ENCODE measurements around the gene MOB1A. TPM values are rescaled to one million over a fixed set of nuclear protein-coding genes. Genes with fewer than 3 reads are reported as not detected.

MOB1A gene
- total and polyA plus RNA-seq, 2 donors, result 68.4 to 104 TPM

DNA sequence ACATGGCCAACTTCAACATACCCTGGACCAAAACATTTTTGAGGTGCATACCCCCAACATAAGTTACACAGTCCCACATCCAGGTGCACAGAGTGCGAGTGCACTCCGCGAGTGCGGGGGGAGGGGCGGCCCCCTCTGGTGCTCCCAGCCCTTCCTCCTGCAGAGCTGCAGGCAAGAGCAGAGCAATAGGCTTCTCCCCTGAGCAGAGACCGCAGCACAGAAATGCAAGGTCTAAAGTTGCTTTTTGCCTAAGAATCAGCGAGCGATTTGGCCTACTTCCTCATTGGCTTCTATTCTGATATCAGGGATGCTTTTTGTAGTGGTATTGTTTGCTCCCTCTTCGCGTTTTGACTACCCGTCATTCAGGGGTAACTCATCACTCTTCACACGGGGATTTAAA lies 71.6 kb downstream of the MOB1A start:
- H3K4me3 ChIP-seq (ENCODE audit: low read length in 2 of 2), result no peak overlapping the region
- peak in 2 of 9 donors; percentile 7 to 20 for DNase-seq (ENCODE audit: low read depth in 6 of 9, low spot score in 9 of 9)
- WGBS, result 88% methylated on average over 12 of the region's 12 CpGs
- H3K36me3 ChIP-seq (ENCODE audit: control insufficient read depth in 2 of 2, insufficient read depth in 2 of 2, low read length in 1 of 2), result peaks cover 11 to 16% of the 10 kb centered on the region in 2 donors
- peaks cover 0 to 10% of the 10 kb centered on the region in 2 donors for H3K4me1 ChIP-seq (ENCODE audit: control insufficient read depth in 2 of 2, insufficient read depth in 2 of 2, low read length in 2 of 2)
- H3K27me3 ChIP-seq (ENCODE audit: control insufficient read depth in 2 of 2, insufficient read depth in 1 of 2, low read length in 1 of 2), result no peaks in the 10 kb centered on the region
- no peak overlapping the region for H3K27ac ChIP-seq (ENCODE audit: low read depth in 1 of 2, low read length in 1 of 2)
- H3K9me3 ChIP-seq (ENCODE audit: control insufficient read depth in 2 of 2, insufficient read depth in 1 of 2, low read length in 1 of 2), result no peaks in the 10 kb centered on the region

DNA sequence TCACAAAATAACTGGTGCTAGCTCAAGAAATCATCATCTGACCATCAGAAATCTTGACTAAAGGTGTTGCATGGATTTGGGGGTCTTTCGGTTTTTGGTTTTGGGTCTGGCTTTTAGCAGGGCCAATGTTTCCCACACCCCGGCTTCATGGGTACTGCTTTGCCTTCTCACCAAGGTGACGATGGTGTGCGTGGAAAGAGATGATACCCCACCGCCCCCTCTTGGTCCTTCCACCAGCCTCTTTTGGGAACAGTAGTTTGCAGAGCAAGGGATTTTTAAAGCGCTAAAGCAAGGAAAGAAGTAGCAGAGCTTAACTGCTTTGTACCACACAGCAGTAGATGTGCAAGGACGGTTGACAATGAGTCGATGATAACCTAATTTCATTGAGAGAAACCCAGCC lies 73.3 kb downstream of the MOB1A start:
- peaks cover 28 to 32% of the 10 kb centered on the region in 2 donors for H3K36me3 ChIP-seq (ENCODE audit: control insufficient read depth in 2 of 2, insufficient read depth in 2 of 2, low read length in 1 of 2)
- 96% methylated on average over 8 of the region's 8 CpGs for WGBS
- H3K27ac ChIP-seq (ENCODE audit: low read depth in 1 of 2, low read length in 1 of 2), result no peak overlapping the region

DNA sequence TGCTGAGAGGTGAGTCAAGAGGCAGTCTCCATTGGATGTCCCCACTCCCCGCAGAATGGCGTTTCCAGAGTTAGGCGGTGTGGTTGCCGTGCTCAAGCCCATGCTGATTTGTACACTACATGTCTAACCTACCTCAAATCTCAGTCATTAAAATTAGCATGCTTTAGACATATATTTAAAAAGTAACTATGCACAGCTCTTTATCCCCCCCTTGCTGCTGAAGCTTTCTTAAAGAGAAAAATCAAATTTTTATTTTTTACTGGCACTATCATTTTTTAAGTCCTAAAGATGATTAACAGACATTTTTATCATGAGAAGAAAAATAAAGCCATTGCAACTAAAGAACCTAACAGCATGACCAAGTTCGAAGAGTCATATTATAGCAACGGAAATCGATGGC lies 73.8 kb downstream of the MOB1A start:
- Histone ChIP-seq H3K27me3 (ENCODE audit: control insufficient read depth in 2 of 2, insufficient read depth in 1 of 2, low read length in 1 of 2) (no peaks in the 10 kb centered on the region), H3K36me3 (ENCODE audit: control insufficient read depth in 2 of 2, insufficient read depth in 2 of 2, low read length in 1 of 2) (peaks cover 33 to 38% of the 10 kb centered on the region in 2 donors), H3K4me1 (ENCODE audit: control insufficient read depth in 2 of 2, insufficient read depth in 2 of 2, low read length in 2 of 2) (peaks cover 0 to 10% of the 10 kb centered on the region in 2 donors), H3K4me3 (ENCODE audit: low read length in 2 of 2) (no peak overlapping the region), H3K27ac (ENCODE audit: low read depth in 1 of 2, low read length in 1 of 2) (no peak overlapping the region), H3K9me3 (ENCODE audit: control insufficient read depth in 2 of 2, insufficient read depth in 1 of 2, low read length in 1 of 2) (no peaks in the 10 kb centered on the region)
- DNase-seq (ENCODE audit: low read depth in 6 of 9, low spot score in 9 of 9), result no peak
- WGBS, result 99% methylated on average over 7 of the region's 7 CpGs

More for the DNA sequence above, 73.3 kb downstream of the MOB1A start:
- peaks cover 0 to 10% of the 10 kb centered on the region in 2 donors for H3K4me1 ChIP-seq (ENCODE audit: control insufficient read depth in 2 of 2, insufficient read depth in 2 of 2, low read length in 2 of 2)
- no peaks in the 10 kb centered on the region for H3K27me3 ChIP-seq (ENCODE audit: control insufficient read depth in 2 of 2, insufficient read depth in 1 of 2, low read length in 1 of 2)
- DNase-seq (ENCODE audit: low read depth in 6 of 9, low spot score in 9 of 9), result no peak
- H3K9me3 ChIP-seq (ENCODE audit: control insufficient read depth in 2 of 2, insufficient read depth in 1 of 2, low read length in 1 of 2), result no peaks in the 10 kb centered on the region
- H3K4me3 ChIP-seq (ENCODE audit: low read length in 2 of 2), result no peak overlapping the region

DNA sequence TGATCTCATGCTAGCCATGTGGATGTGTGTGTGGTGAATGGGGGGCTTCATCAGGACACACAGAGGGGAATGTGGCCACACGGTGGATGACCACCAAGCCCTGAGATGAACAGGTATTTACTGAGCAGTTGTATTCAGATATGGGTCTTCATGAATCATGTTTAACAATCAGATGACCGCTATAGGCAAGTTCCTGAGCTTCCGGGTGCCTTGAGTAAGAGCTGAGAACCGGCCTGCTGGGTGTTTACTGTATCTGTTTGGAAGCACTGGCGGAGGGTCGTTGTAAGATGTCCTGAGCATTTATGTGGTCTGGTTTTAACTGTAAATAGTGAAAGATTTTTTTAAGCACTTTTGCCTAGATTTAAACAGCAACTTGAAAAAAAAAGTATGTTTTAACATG lies 74.9 kb downstream of the MOB1A start:
- Histone ChIP-seq H3K36me3 (ENCODE audit: control insufficient read depth in 2 of 2, insufficient read depth in 2 of 2, low read length in 1 of 2) (peaks cover 44 to 48% of the 10 kb centered on the region in 2 donors), H3K27me3 (ENCODE audit: control insufficient read depth in 2 of 2, insufficient read depth in 1 of 2, low read length in 1 of 2) (no peaks in the 10 kb centered on the region), H3K9me3 (ENCODE audit: control insufficient read depth in 2 of 2, insufficient read depth in 1 of 2, low read length in 1 of 2) (no peaks in the 10 kb centered on the region), H3K27ac (ENCODE audit: low read depth in 1 of 2, low read length in 1 of 2) (no peak overlapping the region), H3K4me1 (ENCODE audit: control insufficient read depth in 2 of 2, insufficient read depth in 2 of 2, low read length in 2 of 2) (peaks cover 0 to 10% of the 10 kb centered on the region in 2 donors), H3K4me3 (ENCODE audit: low read length in 2 of 2) (no peak overlapping the region)
- DNase-seq (ENCODE audit: low read depth in 6 of 9, low spot score in 9 of 9), result no peak
- WGBS, result 95% methylated on average over 6 of the region's 6 CpGs

Other genes starting within 250 kb of the MOB1A start
- gene TET3, start 194.0 kb downstream of the MOB1A start, total RNA-seq, result 4.5 TPM
- 4.2 TPM for gene TET3, start 194.0 kb downstream of the MOB1A start, polyA plus RNA-seq
- gene BOLA3, start 31.0 kb downstream of the MOB1A start, total RNA-seq, result 41.7 TPM
- 34.4 TPM for gene BOLA3, start 31.0 kb downstream of the MOB1A start, polyA plus RNA-seq
- gene MTHFD2, start 19.7 kb upstream of the MOB1A start, total RNA-seq, result 45.1 TPM
- gene MTHFD2, start 19.7 kb upstream of the MOB1A start, polyA plus RNA-seq, result 47.0 TPM
- 0.85 TPM for gene SLC4A5, start 164.5 kb upstream of the MOB1A start, total RNA-seq
- gene SLC4A5, start 164.5 kb upstream of the MOB1A start, polyA plus RNA-seq, result 2.5 TPM
- 54.3 TPM for gene DCTN1, start 201.4 kb upstream of the MOB1A start, total RNA-seq
- gene DCTN1, start 201.4 kb upstream of the MOB1A start, polyA plus RNA-seq, result 68.2 TPM
- 0.66 TPM for gene C2orf81, start 242.7 kb upstream of the MOB1A start, total RNA-seq
- 5.3 TPM for gene C2orf81, start 242.7 kb upstream of the MOB1A start, polyA plus RNA-seq
- 35.6 TPM for gene WDR54, start 242.9 kb upstream of the MOB1A start, total RNA-seq
- gene WDR54, start 242.9 kb upstream of the MOB1A start, polyA plus RNA-seq, result 32.5 TPM